ENCODE measurements around the gene ITPR2. TPM values are rescaled to one million over a fixed set of nuclear protein-coding genes. Genes with fewer than 3 reads are reported as not detected.
A peak's percentile ranks its signal among the peaks of the same experiment; 100 is the strongest.

The ITPR2 gene
- total RNA-seq, 2 experiments from 2014 or later: 23.7 to 25.0 TPM

GRCh38 chr12:26830783-26831551 lies 2.0 kb downstream of the ITPR2 start:
- Mint-ChIP-seq H3K4me1 (ENCODE audit: low read depth) (peaks cover 53% of the 10 kb centered on the region), H3K27me3 (no peaks in the 10 kb centered on the region), H3K36me3 (no peaks in the 10 kb centered on the region), H3K9me3 (no peaks in the 10 kb centered on the region), H3K27ac (no peak overlapping the region), H3K4me3 (peak overlapping the region; percentile 59)
- intact Hi-C loops (cut with micrococcal nuclease): no loop called here
- POLR2A ChIA-PET: interaction anchor here (1.2 kb wide), 1 partner anchor 9 kb away, joined by 3 read pairs; no protein-coding TSS in a partner anchor
- DNase-seq: no peak
- CTCF ChIA-PET: interaction anchor here (0.8 to 1.2 kb wide), 2 partner anchors 24 to 185 kb away, joined by 3 to 6 read pairs; no protein-coding TSS in a partner anchor

GRCh38 chr12:26830363-26830762 lies 2.6 kb downstream of the ITPR2 start:
- no peak overlapping the region for H3K4me3 Mint-ChIP-seq
- H3K9me3 Mint-ChIP-seq: no peaks in the 10 kb centered on the region
- no peak for DNase-seq
- ChIA-PET POLR2A (interaction anchor here (1.2 kb wide), 1 partner anchor 9 kb away, joined by 3 read pairs; no protein-coding TSS in a partner anchor), CTCF (interaction anchor here (0.8 to 1.2 kb wide), 2 partner anchors 24 to 185 kb away, joined by 3 to 6 read pairs; no protein-coding TSS in a partner anchor)
- peaks cover 57% of the 10 kb centered on the region for H3K4me1 Mint-ChIP-seq (ENCODE audit: low read depth)
- H3K27ac Mint-ChIP-seq: no peak overlapping the region
- intact Hi-C loops (cut with micrococcal nuclease): no loop called here
- H3K27me3 Mint-ChIP-seq: no peaks in the 10 kb centered on the region
- H3K36me3 Mint-ChIP-seq: no peaks in the 10 kb centered on the region

GRCh38 chr12:26828280-26829073 lies 4.5 kb downstream of the ITPR2 start:
- Mint-ChIP-seq H3K27me3 (no peaks in the 10 kb centered on the region), H3K4me3 (no peak overlapping the region), H3K36me3 (no peaks in the 10 kb centered on the region), H3K27ac (no peak overlapping the region), H3K9me3 (no peaks in the 10 kb centered on the region), H3K4me1 (ENCODE audit: low read depth) (peaks cover 55% of the 10 kb centered on the region)
- ChIA-PET CTCF (no interaction called here), POLR2A (no interaction called here)
- intact Hi-C loops (cut with micrococcal nuclease): no loop called here
- DNase-seq: no peak

GRCh38 chr12:26826437-26826836 lies 6.6 kb downstream of the ITPR2 start:
- no peaks in the 10 kb centered on the region for H3K36me3 Mint-ChIP-seq
- no peaks in the 10 kb centered on the region for H3K27me3 Mint-ChIP-seq
- CTCF ChIA-PET: no interaction called here
- no peak for DNase-seq
- no peak overlapping the region for H3K4me3 Mint-ChIP-seq
- intact Hi-C loops (cut with micrococcal nuclease): no loop called here
- no peak overlapping the region for H3K27ac Mint-ChIP-seq
- peaks cover 58% of the 10 kb centered on the region for H3K4me1 Mint-ChIP-seq (ENCODE audit: low read depth)
- H3K9me3 Mint-ChIP-seq: no peaks in the 10 kb centered on the region
- POLR2A ChIA-PET: no interaction called here

GRCh38 chr12:26825459-26826016 lies 7.5 kb downstream of the ITPR2 start:
- H3K4me1 Mint-ChIP-seq (ENCODE audit: low read depth): peaks cover 49% of the 10 kb centered on the region
- intact Hi-C loops (cut with micrococcal nuclease): no loop called here
- H3K27ac Mint-ChIP-seq: no peak overlapping the region
- ChIA-PET POLR2A (no interaction called here), CTCF (no interaction called here)
- H3K9me3 Mint-ChIP-seq: no peaks in the 10 kb centered on the region
- no peaks in the 10 kb centered on the region for H3K27me3 Mint-ChIP-seq
- no peaks in the 10 kb centered on the region for H3K36me3 Mint-ChIP-seq
- no peak overlapping the region for H3K4me3 Mint-ChIP-seq
- no peak for DNase-seq

GRCh38 chr12:26823390-26823789 lies 9.6 kb downstream of the ITPR2 start:
- DNase-seq: no peak
- H3K36me3 Mint-ChIP-seq: no peaks in the 10 kb centered on the region
- H3K4me3 Mint-ChIP-seq: no peak overlapping the region
- ChIA-PET CTCF (interaction anchor here (1.9 kb wide), 1 partner anchor 62 kb away, joined by 4 read pairs; no protein-coding TSS in a partner anchor), POLR2A (no interaction called here)
- peaks cover 33% of the 10 kb centered on the region for H3K4me1 Mint-ChIP-seq (ENCODE audit: low read depth)
- no peaks in the 10 kb centered on the region for H3K9me3 Mint-ChIP-seq
- no peaks in the 10 kb centered on the region for H3K27me3 Mint-ChIP-seq
- H3K27ac Mint-ChIP-seq: no peak overlapping the region
- intact Hi-C loops (cut with micrococcal nuclease): no loop called here

- Mint-ChIP-seq H3K4me1 (ENCODE audit: low read depth) (peaks cover 21% of the 10 kb centered on the region), H3K9me3 (no peaks in the 10 kb centered on the region), H3K27me3 (no peaks in the 10 kb centered on the region), H3K4me3 (no peak overlapping the region), H3K36me3 (no peaks in the 10 kb centered on the region), H3K27ac (no peak overlapping the region)
- POLR2A ChIA-PET: interaction anchor here (0.9 kb wide), 1 partner anchor 9 kb away, joined by 3 read pairs; no protein-coding TSS in a partner anchor
- DNase-seq: no peak
- intact Hi-C loops (cut with micrococcal nuclease): no loop called here
- CTCF ChIA-PET: no interaction called here
Measured at GRCh38 chr12:26822026-26822425, 11.0 kb downstream of the ITPR2 start.

- no peak overlapping the region for H3K27ac Mint-ChIP-seq
- intact Hi-C loops (cut with micrococcal nuclease): no loop called here
Measured at GRCh38 chr12:26821212-26821701, 11.7 kb downstream of the ITPR2 start.

GRCh38 chr12:26818636-26819035 lies 14.4 kb downstream of the ITPR2 start:
- DNase-seq: no peak
- no peaks in the 10 kb centered on the region for H3K9me3 Mint-ChIP-seq
- intact Hi-C loops (cut with micrococcal nuclease): no loop called here
- POLR2A ChIA-PET: no interaction called here
- no peaks in the 10 kb centered on the region for H3K36me3 Mint-ChIP-seq
- H3K27me3 Mint-ChIP-seq: no peaks in the 10 kb centered on the region
- H3K4me1 Mint-ChIP-seq (ENCODE audit: low read depth): peaks cover 8% of the 10 kb centered on the region
- H3K27ac Mint-ChIP-seq: no peak overlapping the region
- CTCF ChIA-PET: no interaction called here
- H3K4me3 Mint-ChIP-seq: no peak overlapping the region

More at GRCh38 chr12:26821212-26821701, 11.7 kb downstream of the ITPR2 start:
- no peaks in the 10 kb centered on the region for H3K27me3 Mint-ChIP-seq
- no peak for DNase-seq
- no peak overlapping the region for H3K4me3 Mint-ChIP-seq
- peaks cover 17% of the 10 kb centered on the region for H3K4me1 Mint-ChIP-seq (ENCODE audit: low read depth)
- H3K36me3 Mint-ChIP-seq: no peaks in the 10 kb centered on the region
- POLR2A ChIA-PET: interaction anchor here (0.9 kb wide), 1 partner anchor 9 kb away, joined by 3 read pairs; no protein-coding TSS in a partner anchor
- CTCF ChIA-PET: no interaction called here
- H3K9me3 Mint-ChIP-seq: no peaks in the 10 kb centered on the region

- Mint-ChIP-seq H3K27ac (no peak overlapping the region), H3K9me3 (no peaks in the 10 kb centered on the region), H3K4me1 (ENCODE audit: low read depth) (peaks cover 5% of the 10 kb centered on the region), H3K36me3 (no peaks in the 10 kb centered on the region), H3K27me3 (no peaks in the 10 kb centered on the region), H3K4me3 (no peak overlapping the region)
- ChIA-PET POLR2A (no interaction called here), CTCF (no interaction called here)
- no peak for DNase-seq
- intact Hi-C loops (cut with micrococcal nuclease): no loop called here
Measured at GRCh38 chr12:26818201-26818600, 14.8 kb downstream of the ITPR2 start.

- Mint-ChIP-seq H3K36me3 (no peaks in the 10 kb centered on the region), H3K27ac (no peak overlapping the region), H3K27me3 (no peaks in the 10 kb centered on the region), H3K9me3 (no peaks in the 10 kb centered on the region), H3K4me1 (ENCODE audit: low read depth) (peaks cover 3% of the 10 kb centered on the region), H3K4me3 (no peak overlapping the region)
- CTCF ChIA-PET: no interaction called here
- POLR2A ChIA-PET: no interaction called here
- no peak for DNase-seq
- intact Hi-C loops (cut with micrococcal nuclease): no loop called here
Measured at GRCh38 chr12:26817183-26817591, 15.8 kb downstream of the ITPR2 start.

GRCh38 chr12:26813812-26814211 lies 19.2 kb downstream of the ITPR2 start:
- Mint-ChIP-seq H3K4me3 (no peak overlapping the region), H3K27ac (no peak overlapping the region), H3K9me3 (no peaks in the 10 kb centered on the region), H3K27me3 (no peaks in the 10 kb centered on the region), H3K4me1 (ENCODE audit: low read depth) (peaks cover 17% of the 10 kb centered on the region), H3K36me3 (no peaks in the 10 kb centered on the region)
- intact Hi-C loops (cut with micrococcal nuclease): no loop called here
- DNase-seq: no peak
- ChIA-PET CTCF (interaction anchor here (0.9 kb wide), 1 partner anchor 112 kb away, joined by 3 read pairs; no protein-coding TSS in a partner anchor), POLR2A (no interaction called here)
